LoVo (cell line): ENCODE results near the gene NSG1.
"Not testable (repeated sequence)": the region's sequence is repeated elsewhere in the genome, so short reads cannot be mapped to it uniquely, and the experiment has no call there.

ENCODE experiments used
- DNase-seq: peaks from one replicate; pipeline ENCODE4 v3.0.0-alpha.2; 2016; ENCODE audit warnings: low spot score

NSG1 gene

DNA sequence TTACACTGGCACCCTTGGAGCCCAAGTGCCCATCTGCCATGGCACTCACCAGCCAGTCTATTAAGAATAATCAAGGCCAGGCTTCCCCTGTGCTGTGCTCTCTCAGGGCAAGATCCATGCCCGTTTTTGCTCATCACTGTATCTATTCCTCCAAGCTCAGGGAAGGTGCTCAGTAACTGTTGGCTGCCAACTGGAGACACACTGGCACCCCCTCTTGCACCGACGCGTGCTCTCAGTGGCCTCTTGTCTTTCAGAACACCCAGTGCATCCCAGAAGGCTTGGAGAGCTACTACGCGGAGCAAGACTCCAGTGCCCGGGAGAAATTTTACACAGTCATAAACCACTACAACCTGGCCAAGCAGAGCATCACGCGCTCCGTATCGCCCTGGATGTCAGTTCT lies 30.1 kb downstream of the NSG1 start:
- no peak for DNase-seq

DNA sequence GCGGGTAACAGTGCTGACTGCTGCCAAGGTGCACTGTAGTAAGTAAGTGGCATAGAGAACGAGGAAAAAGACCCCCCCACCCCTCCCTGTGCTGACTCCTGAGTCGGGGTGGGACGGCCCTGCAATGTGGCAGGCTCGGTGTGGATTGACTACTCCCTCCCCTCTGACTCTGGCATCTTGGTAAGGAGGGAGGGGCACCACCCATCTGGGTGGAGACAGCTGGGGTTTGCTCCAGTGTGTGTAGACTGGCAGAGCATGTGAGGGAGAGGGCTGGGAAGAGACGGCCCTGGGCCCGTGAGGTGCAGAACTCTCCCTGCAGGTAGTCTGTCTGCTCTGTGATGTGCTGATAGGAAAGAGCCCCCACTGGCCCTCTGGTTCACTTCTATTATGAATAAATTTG lies 31.0 kb downstream of the NSG1 start:
- DNase-seq: no peak

DNA sequence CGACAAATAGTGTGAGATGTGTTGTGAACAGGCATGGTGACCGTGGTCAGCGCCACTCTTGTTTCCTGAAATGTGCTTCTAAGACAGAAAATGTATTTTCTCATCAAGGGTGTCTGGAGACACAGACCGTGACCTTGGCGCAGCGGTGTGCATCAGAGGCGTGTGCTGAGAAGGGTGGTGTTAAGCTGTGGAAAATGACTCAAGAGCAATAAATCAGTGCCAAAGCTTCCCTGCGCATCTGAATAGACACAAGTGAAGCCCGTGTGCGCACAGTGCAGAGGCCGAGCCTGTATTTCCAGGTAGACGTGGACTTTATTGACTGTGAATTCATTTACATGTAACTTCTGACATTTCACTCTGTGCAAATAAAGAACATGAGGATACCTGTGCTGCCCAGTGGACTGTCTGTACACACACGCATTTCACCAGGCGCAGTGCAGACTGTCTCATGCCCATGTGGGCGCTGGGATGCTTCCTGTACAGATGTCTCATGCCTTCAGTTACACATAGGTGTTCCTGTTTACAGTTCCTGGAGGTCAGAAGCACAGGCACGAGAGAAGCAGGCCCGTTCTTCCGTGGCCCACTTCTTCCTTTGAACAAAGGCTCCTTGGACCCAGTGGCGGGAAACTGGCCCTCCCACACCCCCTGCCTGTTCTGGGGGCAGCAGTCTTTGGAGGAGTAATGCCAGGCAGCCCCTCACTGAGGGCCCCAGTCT lies 31.9 kb downstream of the NSG1 start:
- no peak for DNase-seq

DNA sequence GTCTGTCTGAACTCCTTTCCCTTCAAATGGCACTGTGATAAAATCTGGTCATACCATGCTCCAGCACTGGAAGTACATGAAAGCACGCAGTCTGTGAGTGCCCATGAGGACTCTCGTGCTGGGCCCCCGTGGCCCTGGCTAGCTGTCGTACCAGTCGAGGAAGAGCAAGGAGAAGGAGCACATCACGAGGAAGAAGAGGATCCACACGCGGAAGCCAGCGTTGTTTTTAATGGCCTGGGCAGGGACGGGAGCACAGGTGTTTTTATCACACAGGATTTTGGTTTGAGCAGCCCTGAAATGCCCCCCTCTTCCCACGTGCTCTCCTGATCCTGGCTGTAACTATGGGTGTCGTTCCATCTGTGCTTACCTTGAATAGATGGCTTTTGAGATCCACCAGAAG lies 33.0 kb downstream of the NSG1 start:
- DNase-seq: no peak

DNA sequence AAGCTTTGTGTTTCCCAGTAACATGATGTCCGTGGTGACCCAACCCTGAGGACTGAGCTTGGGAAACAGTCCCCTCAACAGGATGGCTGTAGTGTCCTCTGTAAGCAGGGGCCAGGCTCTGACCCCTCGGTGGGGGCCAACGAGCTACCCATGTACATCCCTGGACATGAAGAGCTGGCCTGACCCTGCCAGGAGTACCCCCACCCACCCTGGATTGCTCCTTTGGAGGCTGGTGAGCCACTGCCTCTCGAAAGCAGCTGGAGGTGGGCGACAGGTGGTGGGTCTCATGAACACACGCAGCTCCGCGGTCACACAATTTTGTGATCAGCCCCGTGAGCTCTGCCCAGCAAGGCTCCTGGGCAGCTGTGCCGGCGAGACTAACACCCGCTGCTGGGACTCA lies 33.5 kb downstream of the NSG1 start:
- DNase-seq: no peak

DNA sequence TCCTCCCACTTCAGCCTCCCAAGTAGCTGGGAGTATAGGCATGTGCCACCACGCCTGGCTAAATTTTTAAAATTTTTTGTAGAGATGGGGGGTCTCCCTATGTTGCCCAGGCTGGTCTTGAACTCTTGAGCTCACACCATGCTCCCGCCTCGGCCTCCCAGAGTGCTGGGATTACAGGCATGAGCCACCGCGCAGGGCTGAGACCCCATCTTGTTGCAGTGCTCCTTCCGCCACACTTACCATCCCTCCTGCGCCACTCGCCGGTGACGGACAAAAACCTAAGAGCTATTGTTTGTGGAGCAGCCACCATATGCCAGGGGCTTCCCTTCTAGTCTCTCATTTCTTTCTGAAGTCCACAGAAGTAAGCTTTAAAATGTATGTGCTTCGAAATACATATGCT lies 34.5 kb downstream of the NSG1 start:
- DNase-seq: no peak

DNA sequence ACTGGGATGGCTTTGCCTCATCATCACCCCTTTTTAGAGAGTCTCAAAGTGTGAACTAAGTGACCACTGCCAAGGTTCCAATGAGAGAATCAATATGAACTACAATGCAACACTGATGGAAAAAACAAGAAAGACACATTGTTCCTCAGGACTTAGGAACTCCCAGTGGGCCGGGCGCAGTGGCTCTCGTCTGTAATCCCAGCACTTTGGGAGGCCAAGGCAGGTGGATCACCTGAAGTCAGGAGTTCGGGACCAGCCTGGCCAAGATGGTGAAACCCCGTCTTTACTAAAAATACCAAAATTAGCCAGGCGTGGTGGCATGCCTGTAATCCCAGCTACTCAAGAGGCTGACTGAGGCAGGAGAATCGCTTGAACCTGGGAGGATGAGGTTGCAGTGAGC lies 35.2 kb downstream of the NSG1 start:
- DNase-seq: not testable (repeated sequence)

DNA sequence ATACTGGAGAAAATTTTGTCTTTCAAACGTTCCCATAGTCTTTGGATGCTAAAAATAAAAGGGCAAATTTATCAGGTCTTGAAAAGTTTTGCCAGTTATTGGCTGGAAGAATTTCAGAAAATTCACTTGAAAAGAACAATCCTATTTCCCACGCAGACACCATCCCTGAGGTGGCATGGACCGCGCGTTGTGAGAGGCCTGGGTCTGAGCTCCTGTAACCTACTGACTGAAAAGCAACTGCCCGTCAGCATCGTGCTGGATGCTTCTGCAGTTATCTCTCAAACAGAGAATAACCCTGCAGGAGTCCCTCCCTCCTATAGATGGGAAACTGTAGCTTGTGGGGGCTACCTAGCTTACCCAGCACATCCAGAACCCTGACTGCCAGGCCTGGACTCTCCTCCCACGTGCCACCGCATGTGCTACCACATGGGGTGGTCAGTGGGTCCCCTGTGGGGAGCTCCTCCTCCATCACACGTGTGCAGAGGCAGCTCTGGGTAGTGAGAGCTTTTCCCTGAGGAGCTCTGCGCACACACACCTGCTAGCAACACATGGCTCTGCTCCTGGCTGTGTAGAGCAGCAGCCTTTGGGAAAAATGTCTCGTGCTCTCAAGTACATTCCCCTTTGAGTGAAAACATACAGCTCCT lies 36.1 kb downstream of the NSG1 start:
- DNase-seq: no peak

DNA sequence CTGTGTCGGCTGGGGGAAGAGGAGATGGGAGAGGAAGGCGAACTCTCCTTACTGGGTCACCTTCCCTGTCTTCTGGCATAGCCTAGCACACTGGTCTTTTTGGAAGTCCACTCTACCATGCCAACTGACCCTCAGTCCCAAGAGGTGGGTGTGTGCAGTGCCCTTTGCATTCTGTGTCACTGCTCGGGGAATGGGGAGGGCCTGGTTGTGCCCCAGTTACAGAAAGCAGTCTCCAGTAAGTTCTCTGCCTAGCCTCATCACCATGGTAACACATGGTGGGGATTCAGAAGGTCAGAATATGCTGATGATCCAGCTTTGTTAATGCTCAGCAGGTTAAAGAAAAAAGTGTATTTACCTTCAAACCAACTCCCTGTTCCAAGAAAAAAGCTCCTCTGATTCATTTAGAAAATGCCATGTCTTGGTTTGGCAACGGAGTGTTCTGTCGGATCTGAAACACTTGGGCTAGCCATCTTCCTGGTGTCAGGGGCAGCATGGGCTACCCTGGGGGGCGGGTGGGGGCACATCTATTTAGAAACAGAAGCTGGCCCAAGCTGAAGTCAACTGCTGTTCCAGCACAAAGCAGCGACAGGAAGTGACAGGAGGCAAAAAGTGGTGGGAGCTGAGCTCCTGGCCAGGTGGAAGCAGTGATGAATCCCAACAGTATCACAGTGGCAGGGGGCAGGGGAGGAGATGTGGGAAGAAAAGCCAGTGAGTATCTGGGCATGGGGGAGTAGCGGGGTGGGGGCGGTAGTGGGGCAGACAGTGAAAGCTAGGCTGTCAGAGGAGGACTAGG lies 37.0 kb downstream of the NSG1 start:
- no peak for DNase-seq

DNA sequence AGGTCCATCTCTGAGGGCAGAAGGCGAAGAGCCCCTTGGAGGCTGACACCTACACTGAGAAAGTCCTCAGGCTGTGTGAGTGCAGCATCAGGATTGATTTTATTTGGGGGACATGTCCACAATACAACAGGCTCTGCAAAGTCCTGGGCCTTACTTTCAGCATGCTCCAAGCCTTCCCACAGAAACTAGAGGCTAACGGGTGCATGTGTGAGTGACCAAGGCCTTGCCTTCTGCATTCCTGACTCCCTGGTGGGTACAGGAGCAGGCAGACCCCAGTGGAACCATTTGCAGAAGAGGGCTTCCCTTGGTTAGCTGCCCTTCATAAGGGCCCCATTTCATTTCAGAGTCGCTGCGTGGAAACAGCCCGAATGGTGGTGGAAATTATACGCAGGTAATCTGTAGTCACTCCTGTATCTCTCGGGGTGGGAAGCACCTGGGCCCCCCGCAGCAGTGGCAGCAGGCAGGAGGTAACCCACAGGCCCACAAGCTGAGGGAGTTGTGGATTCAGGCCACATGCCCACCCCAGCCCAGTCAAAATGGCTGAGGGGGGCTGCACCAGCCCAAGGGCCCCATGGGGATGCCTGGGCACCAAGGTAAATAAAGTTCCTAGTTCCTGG lies 37.7 kb downstream of the NSG1 start:
- DNase-seq: no peak

DNA sequence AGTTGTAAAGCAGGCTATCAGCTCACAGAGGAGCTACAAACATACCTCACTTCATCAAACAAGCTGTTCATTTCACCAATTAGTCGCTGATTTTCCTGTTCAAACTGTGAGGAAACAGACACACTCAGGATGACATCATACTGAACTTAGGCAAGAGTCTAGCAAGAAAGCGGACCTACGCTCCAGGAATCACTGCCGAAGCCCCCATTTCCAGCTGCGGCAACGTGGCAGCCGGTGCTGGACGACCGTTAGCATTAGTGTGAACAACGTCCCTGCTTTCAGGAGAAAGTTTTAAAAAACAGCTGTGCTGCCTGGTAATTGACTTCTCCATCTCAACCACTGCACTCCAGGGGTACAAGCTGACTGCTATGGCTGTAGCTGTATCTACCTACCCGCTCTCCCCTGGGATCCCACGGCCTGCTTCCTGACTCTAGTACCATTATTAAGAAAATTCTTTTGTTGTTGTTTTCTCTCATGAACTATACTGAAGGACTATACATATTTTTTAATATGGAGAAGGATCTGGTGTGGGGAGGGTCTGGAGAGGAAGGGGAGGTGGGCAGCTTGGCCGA lies 38.3 kb downstream of the NSG1 start:
- no peak for DNase-seq

DNA sequence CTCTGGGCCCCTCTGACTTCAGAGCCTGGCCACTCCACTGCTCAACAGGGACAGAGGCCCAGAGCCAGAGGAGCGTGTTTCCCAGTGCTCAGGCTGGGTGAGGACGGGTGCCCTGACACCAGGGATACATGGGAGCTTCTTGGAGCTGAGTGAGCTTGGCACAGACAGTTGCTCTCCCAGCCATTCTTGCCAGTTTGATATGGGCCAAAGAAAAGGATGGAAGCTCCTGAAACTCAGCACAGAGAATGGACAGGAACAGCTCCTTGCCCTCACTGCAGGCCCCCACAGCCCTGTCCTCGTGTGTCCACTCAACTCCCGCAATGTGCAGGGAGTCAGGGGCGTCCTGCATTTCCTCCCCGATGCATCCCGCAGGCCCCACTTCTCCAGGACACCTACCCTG lies 38.8 kb downstream of the NSG1 start:
- no peak for DNase-seq

DNA sequence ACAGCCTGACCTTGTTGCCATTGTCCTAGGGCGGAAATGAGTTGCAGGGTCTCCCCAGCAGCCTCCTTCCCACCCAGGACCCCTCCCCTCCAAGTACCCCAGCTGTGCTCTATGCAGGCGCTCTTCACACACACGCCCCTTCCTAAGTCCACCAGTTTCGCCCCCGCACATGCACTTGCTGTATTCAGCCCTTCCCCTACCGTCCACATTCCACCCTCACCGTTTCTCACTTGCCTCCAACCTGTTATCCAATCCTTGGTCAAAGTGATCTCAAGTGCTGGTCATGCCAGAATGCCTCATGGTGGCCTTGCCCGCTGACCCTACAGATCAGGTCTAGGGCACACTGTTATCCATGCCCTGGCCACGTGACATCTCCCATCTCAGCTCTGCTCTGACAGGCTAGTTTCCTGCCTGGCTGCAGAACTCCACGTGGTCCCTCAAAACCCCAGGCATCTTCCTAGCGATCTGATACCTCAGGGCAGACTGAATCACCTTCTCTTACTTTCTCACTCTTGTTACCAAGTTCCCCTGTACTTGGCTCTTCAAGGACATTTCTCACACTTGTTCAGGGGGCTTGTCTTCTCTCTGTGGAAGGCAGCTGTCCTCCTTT lies 39.7 kb downstream of the NSG1 start:
- DNase-seq: no peak

DNA sequence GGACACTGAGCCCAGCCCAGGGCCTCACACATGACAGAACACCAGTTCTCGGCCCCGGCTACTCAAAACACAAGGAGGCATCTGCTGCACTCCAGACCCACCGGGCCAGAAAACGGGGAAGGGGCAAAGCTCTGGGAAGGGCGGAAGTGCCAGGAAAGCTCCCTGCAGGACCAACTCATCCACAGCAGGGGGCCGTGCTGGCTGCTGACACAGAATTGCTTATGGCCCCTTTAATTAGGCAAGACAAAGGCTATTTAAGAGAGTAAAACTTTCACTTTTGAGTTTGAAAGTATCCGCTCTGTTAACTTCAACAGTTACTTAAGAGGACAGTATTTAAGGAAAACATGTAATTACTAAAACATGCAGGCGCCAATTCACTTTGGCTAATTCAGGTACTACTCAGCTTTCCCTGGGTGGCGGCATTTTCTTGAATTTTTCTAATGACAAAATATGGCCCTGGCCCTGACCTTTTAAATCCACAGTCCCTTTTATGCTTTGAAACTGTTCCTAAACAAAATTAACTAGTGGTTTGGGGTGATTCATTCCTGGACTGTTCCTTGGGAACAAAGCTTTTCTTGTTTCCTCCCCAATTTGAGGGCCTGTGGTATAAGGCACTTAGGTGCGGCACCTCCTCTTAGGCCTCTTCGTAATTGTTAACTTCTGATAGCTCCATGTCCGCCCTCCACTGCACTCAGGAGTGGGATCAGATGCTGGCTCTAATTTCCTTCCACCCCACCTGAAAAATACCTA lies 40.4 kb downstream of the NSG1 start:
- no peak for DNase-seq

DNA sequence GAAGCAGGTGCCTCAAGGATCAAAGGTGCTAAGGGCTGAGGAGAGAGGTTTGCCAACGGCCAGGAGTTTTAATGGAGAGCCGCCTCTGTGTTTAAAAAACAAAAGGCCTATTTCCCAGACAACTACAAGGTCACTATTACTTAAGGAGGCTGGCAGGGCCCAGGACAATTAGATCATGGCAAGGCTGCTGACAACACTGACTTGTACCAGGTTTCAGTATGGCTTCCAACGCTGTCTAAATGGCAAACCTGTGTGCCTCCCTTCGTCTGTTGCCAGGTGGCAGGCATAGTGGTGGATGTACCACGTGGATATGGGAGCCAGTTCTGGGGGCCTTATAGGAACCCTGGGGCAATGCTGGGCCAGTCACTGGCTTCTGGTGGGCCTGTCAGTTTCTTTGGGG lies 41.0 kb downstream of the NSG1 start:
- no peak for DNase-seq

DNA sequence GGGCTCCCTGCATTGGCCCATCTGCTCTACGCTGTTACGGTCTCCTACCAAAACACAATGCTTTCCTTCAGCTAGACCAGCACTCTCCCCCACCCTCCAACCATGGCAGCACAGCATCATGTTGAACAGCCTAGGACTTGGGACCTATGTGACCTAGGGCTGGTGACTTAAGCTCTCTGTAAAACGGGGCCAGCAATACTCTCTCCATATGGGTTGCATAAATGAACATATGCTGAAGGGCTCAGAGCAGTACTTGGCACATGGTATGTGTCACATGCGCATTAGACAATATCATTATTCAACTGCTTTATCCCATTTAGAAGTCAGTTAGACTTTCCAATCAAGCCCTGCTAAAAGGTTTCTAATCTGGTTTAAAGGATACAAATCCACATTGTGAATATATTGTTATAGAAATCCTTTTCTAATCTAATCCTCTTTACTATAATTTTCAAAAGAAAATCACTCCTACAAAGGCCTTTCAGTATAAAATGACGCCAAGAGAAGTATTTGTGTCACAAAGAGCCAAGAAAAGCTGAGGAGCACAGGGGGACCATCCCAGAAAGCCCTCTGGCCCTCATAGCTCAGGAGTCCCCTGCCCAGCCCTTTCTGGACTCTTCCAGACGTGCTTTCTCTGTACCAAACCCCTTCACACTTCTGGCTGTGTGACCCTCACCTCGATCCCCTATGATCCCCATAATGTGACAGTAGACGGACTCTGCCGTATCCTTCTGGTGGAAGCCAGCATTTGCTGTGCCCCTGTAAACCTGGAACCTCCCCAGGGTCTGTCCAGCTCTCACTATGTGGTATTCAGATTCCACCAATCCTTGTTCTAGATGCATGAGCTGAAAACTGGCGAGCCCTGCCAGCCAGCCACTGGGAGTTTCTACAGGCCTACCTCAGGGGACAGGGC lies 42.3 kb downstream of the NSG1 start:
- DNase-seq: no peak

DNA sequence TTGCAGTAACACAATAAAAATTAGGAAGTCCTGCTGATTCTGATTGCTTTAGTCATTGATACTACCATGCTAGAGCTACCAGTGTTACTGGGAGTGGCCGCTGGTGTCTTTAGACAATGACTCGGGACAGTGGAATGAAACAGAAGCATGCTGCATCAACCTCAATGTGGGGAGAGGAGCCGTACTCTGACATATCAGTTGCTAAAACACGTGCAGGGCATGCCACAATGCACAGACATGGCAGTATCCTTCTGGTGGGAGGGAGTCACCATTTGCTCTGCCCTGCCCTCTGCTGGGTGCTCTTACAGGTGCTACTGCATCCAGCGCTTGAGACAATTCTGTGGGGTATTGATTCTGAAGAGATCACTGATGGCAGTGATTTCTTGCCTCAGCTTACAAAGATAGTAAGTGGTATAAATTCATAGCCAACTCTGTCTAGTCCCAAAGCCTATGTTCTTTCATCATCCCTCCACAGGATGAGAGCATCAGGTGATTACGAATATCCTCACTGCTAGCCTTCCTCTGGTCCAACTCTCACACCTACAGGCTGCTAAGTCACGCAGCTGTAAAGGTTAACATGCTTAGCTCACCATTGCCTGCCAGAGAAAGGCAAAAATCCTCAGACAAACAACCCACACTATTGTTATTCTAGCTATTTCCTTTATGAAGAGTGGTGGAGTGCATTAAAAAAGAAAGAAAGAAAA lies 43.7 kb downstream of the NSG1 start:
- DNase-seq: peak; percentile 46

DNA sequence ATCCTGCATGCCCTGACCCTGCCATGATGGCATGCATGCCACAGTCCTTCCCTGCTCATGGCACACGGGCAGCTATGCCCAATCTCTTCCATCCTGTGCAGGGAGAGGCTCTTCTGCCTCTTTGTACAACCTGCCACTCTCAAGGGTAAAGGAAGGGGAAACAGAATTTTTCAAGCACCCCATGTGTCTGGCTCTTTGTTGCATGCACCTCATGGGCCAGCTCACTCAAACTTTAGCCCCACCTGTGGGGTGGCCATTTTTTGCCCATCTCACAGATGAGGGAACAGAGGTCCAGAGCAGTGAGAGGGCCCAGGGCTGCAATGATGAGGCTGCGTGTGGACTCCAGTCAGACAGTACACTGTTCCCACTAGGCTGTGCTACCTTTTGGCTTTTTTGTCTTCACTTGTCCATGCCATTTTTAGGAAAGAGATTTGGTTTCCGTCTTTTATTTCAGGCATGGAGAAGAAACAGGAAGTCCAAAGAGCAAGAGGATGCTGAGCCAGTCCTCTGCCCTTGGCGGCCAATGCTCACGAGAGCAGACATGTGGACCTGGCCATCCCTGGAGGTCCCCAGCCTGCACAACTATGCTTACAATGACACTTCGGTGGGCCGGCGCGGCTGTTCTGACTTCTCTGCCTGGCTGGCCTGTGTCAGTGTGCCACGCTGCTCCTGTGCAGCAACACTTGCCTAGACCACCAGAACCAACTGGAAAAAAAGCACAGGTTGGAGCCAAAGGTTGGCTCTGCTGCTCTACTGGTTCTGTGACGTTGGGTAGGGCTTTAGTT lies 45.6 kb downstream of the NSG1 start:
- no peak for DNase-seq

DNA sequence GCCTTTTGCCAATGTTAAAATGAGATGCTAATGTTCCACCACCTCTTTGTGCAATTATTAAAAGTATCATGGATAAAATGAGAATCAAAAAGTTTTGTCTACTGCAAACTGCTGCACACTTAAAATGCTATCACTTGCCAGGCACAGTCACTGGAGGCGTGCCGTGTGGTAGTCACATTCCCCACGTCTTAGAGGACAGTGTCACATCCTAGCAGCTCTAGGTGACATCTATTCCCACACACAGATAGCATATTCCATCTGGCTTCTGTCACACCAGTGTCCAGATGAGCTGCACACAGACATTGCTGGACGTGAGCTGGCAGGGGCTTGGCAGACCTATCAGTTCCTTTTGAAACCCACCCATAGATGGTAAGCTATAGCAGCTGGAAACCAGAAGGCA lies 47.0 kb downstream of the NSG1 start:
- DNase-seq: no peak
